ENCODE measurements around the gene CALHM1. TPM values are rescaled to one million over a fixed set of nuclear protein-coding genes. Genes with fewer than 3 reads are reported as not detected.

The CALHM1 gene, protein sequence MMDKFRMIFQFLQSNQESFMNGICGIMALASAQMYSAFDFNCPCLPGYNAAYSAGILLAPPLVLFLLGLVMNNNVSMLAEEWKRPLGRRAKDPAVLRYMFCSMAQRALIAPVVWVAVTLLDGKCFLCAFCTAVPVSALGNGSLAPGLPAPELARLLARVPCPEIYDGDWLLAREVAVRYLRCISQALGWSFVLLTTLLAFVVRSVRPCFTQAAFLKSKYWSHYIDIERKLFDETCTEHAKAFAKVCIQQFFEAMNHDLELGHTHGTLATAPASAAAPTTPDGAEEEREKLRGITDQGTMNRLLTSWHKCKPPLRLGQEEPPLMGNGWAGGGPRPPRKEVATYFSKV
- total RNA-seq, result not detected in 2 replicates

DNA sequence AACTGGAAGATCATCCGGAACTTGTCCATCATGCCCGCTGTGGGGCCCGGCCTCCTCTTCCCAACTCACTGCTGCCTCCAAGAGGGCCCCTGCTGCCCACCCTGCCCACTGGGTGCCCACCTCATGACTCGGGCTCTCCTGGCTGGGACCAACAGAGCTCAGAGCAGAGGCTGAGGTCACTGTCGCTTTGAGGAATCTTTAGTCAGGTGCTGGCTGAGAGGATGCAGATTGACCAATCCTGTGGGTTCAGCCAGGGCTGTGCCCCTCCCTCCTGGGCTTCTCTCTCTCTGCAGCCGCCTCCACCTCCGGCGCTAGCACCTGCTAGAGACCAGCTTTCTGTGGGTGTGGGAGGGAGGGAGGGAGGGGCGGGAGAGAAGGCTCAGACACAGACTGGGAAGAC lies at the start of gene CALHM1:
Gene CALHM1, minus strand, starts transcription at position 181 of the 400 bp plus-strand sequence. Its CDS starts 149 bp downstream, at position 32.

DNA sequence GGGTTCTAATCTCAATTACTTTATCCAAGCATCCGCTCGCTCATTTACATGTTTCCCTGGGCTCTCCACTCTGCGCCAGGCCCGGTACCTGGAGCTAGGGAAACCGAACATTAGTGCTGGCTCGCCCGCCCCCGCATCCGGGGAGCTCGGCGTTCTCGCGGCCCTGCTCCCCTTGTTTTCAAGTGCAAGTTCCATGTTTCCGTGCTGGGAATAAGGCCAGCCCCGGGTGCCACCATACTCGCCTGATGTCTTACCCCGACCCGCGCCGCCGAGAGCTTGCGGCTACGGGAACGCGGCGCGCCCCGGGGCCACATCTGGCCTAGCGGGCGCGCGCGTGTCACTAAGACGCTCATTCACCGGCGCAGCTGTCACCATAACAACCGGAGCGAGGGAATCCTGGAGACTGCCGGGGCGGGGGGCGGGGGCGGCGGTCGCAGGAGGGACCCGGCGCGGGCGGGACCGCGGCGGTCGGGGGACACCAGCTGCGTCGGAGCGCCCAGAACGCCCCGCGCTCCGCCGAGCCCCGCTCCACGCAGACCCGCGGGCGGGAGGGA lies 34.7 kb upstream of the CALHM1 start, which contains the start of gene NEURL1:
Gene NEURL1, plus strand, starts transcription at position 344 of the 554 bp plus-strand sequence. CDS start 683 bp downstream, outside the sequence.

DNA sequence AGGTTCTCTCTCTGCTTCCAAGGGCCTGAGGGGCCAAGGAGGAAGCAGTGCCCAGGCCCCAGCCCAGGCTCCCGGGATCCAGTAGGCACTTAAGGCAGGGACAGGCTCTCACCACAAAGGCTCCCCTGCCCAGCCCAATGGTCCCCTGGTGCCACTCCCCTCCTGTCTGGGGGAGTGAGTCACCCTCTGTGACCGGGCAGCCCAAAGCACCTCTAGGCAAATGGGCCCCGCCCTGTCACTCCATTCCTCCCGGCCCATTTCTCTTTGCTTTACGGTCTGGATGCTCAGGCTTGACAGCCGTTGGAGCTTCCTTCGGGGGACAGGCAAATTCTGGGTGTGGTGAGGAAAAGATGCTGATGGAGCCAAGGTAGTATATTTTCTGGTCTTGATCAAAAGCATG lies 20.4 kb upstream of the CALHM1 start, which contains the start of gene CALHM3:
Gene CALHM3, minus strand, starts transcription at position 106 of the 400 bp plus-strand sequence. CDS start 208 bp downstream, outside the sequence.

DNA sequence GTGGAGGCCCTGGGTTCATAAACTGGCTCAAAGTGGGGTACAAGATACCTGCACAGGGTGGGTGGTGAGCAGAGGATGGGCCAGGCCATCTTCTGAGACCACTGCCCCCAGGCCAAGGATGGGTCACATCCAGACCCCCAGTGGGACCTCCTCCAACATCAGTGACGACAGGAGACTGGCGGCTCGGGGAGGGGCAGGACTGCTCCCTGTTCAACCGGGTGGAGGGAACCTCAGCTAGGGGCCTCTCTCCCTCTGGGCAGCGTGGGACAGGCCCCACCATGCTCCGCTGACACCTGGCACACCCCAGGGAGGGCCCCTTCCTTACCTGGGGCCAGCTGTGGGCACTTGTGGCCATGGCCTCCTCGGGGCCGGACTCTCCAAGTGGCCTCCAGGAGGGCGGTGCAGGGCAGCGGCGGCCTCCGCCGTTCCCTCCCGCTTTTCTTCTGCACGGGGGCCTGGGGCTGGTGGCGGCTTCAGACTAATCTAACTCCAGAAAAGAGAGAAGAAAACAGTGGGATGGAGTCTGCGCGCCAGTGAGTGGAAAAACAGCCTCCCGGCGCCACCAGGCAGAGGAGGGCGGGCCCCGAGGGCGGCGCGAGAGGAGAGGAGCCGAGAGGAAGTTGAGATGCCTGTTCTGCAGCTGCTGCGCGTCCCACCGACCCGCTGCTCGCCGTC lies 6.7 kb downstream of the CALHM1 start, which contains the start of gene CALHM2:
Gene CALHM2, minus strand, starts transcription at position 540 of the 675 bp plus-strand sequence. CDS start 2,429 bp downstream, outside the sequence.

Other genes with a start within 250 kb of the CALHM1 start
- 0.07 TPM in 1 of 2 replicates, not detected in the other for gene RPEL1, start 213.0 kb downstream of the CALHM1 start, total RNA-seq
- 0.33 and 1.3 TPM in 2 replicates for gene INA, start 181.8 kb downstream of the CALHM1 start, total RNA-seq
- 8.3 and 8.5 TPM in 2 replicates for gene PCGF6, start 107.8 kb downstream of the CALHM1 start, total RNA-seq
- 3.2 and 4.5 TPM in 2 replicates for gene TAF5, start 90.9 kb downstream of the CALHM1 start, total RNA-seq
- gene ATP5MK, start 62.4 kb downstream of the CALHM1 start, total RNA-seq, result 71.9 and 103 TPM in 2 replicates
- gene PDCD11, start 62.3 kb downstream of the CALHM1 start, total RNA-seq, result 28.0 and 47.1 TPM in 2 replicates
- gene CALHM2, start 6.5 kb downstream of the CALHM1 start, total RNA-seq, result 22.6 and 39.7 TPM in 2 replicates
- not detected in 2 replicates for gene CALHM3, start 20.3 kb upstream of the CALHM1 start, total RNA-seq
- under 0.01 and 0.63 TPM in 2 replicates for gene NEURL1, start 34.8 kb upstream of the CALHM1 start, total RNA-seq

All from smooth muscle cell of the pulmonary artery (primary cell).